Gastrocnemius medialis (tissue), 4 donors: ENCODE results near the gene ERN2. TPM values are rescaled to one million over a fixed set of nuclear protein-coding genes. Genes with fewer than 3 reads are reported as not detected.

ENCODE experiments used
- ATAC-seq, 2 donors: fragments of 150-250 bp; one replicate each; pipeline ENCODE4 v1.9.1; 2016
- DNase-seq, 2 donors: peaks; one replicate each; pipeline ENCODE4 v3.0.0-alpha.2; 2019
- H3K27ac ChIP-seq, 4 donors: fragments of 200-600 bp; sonication (generic); 1 replicate in 1 of 4; 2 replicates in 3 of 4; pipeline ENCODE4 v1.5.1; 2016 to 2018; ENCODE audit warnings: mild to moderate bottlenecking in 2 of 4, moderate library complexity in 1 of 4
- H3K27me3 ChIP-seq, 3 donors: fragments of 200-600 bp; sonication (generic) in 2 of 3; 1 replicate in 1 of 3; 2 replicates in 2 of 3; pipeline versions ENCODE4 v1.5.1 to v1.6.0; 2016 to 2019; ENCODE audit warnings: mild to moderate bottlenecking in 1 of 3, moderate library complexity in 1 of 3
- H3K36me3 ChIP-seq, 2 donors: fragments of 200-600 bp; sonication (generic) in 1 of 2; one replicate each; pipeline ENCODE4 v1.5.1; 2017 to 2018
- H3K4me1 ChIP-seq, 2 donors: fragments of 200-600 bp; sonication (generic) in 1 of 2; one replicate each; pipeline ENCODE4 v1.5.1; 2016 to 2017; ENCODE audit warnings: mild to moderate bottlenecking in 2 of 2
- H3K4me3 ChIP-seq, 4 donors: fragments of 200-600 bp; sonication (generic) in 3 of 4; 1 replicate in 1 of 4; 2 replicates in 3 of 4; pipeline ENCODE4 v1.5.1; 2016 to 2019; ENCODE audit warnings: mild to moderate bottlenecking in 2 of 4
- H3K9me3 ChIP-seq, 3 donors: fragments of 200-600 bp; sonication (generic) in 2 of 3; 1 replicate in 1 of 3; 2 replicates in 2 of 3; pipeline ENCODE4 v1.5.1; 2016 to 2019
- CTCF ChIP-seq, 5 experiments: fragments of 450-650 bp in 3 of 5; fragments of 200-600 bp in 2 of 5; sonication (generic) in 2 of 5; IDR thresholded peaks in 4 of 5; conservative IDR thresholded peaks in 1 of 5; 1 replicate in 4 of 5; 2 replicates in 1 of 5; pipeline ENCODE4 v1.5.1; 2016 to 2019; ENCODE audit warnings: antibody characterized with exemption in 5 of 5, mild to moderate bottlenecking in 3 of 5, moderate library complexity in 3 of 5
- POLR2A ChIP-seq, 2 donors: fragments of 450-650 bp; IDR thresholded peaks; one replicate each; pipeline ENCODE4 v1.6.1; 2017; ENCODE audit warnings: antibody characterized with exemption in 2 of 2, mild to moderate bottlenecking in 2 of 2, moderate library complexity in 2 of 2
- in situ Hi-C, 4 donors: fragments of 200-750 bp; cut with MboI; loops; one replicate each; pipeline versions ENCODE4 v1.15.0 to v1.8.0; 2017; ENCODE audit warnings: low sequenced_read_pairs in 4 of 4
- intact Hi-C: fragments of 100-400 bp; cut with DNase I; formaldehyde crosslinking; loops from one replicate; pipeline ENCODE4 v1.15.1; 2023; ENCODE audit warnings: low total_unique reads
- total RNA-seq, 4 donors: library from RNA; depleted of rRNA; stranded (reverse); fragments of >200 nt; gene quantifications; one replicate each; pipeline versions ENCODE4 v1.1.0 to v1.2.3, GENCODE V29; 2016

The ERN2 gene
- total RNA-seq, 4 donors from 2014 or later: 1.1 TPM; not detected in 3

- TF ChIP-seq CTCF (IDR thresholded peaks at IDR 0.05 in 4 of 5, conservative IDR thresholded peaks at IDR 0.05 in 1 of 5) (peak in 2 of 5 experiments; percentile 11 to 13), POLR2A (IDR thresholded peaks at IDR 0.05) (peak; percentile 48 to 67)
- Histone ChIP-seq H3K27ac (peak within 1 kb of the TSS; percentile 89 to 95 (median 92)), H3K27me3 (no peaks in the 10 kb centered on the region), H3K4me3 (peak within 1 kb of the TSS; percentile 89 to 100 (median 96)), H3K36me3 (peaks cover 0 to 38% of the 10 kb centered on the region in 2 donors), H3K4me1 (peaks cover 20 to 23% of the 10 kb centered on the region in 2 donors), H3K9me3 (no peaks in the 10 kb centered on the region)
- in situ Hi-C loops (loop anchor here in 1 of 4 donors (25.0 kb wide), 1 partner anchor 396 kb away; no protein-coding TSS in a partner anchor), intact Hi-C loops (loop anchor here (1.0 kb wide), 2 partner anchors 45 to 85 kb away; partner anchors contain the start of gene NDUFAB1)
- ATAC-seq: peak; percentile 99 to 100
- DNase-seq: peak; percentile 90 to 94
These were observed 71.9 kb downstream of the ERN2 start, which contains the start of the genes DCTN5 and PALB2 for GRCh38 chr16:23640931-23641765. Gene DCTN5, plus strand, starts transcription at chr16:23641466. Its CDS starts 77 bp downstream, at chr16:23641543. Gene PALB2, minus strand, starts transcription at chr16:23641310. Its CDS starts 153 bp downstream, at chr16:23641157.

GRCh38 chr16:23640615-23640930 lies 72.4 kb downstream of the ERN2 start:
- H3K27ac ChIP-seq: peak overlapping the region; percentile 89 to 95 (median 92)
- peaks cover 0 to 36% of the 10 kb centered on the region in 2 donors for H3K36me3 ChIP-seq
- no peak for ATAC-seq

More at GRCh38 chr16:23640615-23640930, 72.4 kb downstream of the ERN2 start:
- no peaks in the 10 kb centered on the region for H3K27me3 ChIP-seq
- intact Hi-C loops: no loop called here
- H3K9me3 ChIP-seq: no peaks in the 10 kb centered on the region
- peaks cover 20 to 23% of the 10 kb centered on the region in 2 donors for H3K4me1 ChIP-seq
- TF ChIP-seq CTCF (IDR thresholded peaks at IDR 0.05 in 4 of 5, conservative IDR thresholded peaks at IDR 0.05 in 1 of 5) (no peak), POLR2A (IDR thresholded peaks at IDR 0.05) (no peak)
- DNase-seq: no peak
- in situ Hi-C loops: loop anchor here in 1 of 4 donors (25.0 kb wide), 1 partner anchor 397 kb away; no protein-coding TSS in a partner anchor
- peak overlapping the region; percentile 89 to 100 (median 96) for H3K4me3 ChIP-seq

Other genes starting within 250 kb of the ERN2 start
- 10 to 100 TPM; 31.0 to 79.9 (median 48.8) TPM for gene GGA2, start 202.7 kb downstream of the ERN2 start, total RNA-seq
- 10 to 100 TPM in 3 of 4 donors, 1 to 10 TPM in 1; 8.4 to 39.6 (median 19.3) TPM for gene EARS2, start 155.9 kb downstream of the ERN2 start, total RNA-seq
- 100 to 1,000 TPM; 133 to 367 (median 317) TPM for gene UBFD1, start 155.5 kb downstream of the ERN2 start, total RNA-seq
- 100 to 1,000 TPM; 166 to 400 (median 323) TPM for gene NDUFAB1, start 116.9 kb downstream of the ERN2 start, total RNA-seq
- 10 to 100 TPM in 1 of 4 donors, 1 to 10 TPM in 3; 6.0 to 11.0 (median 7.3) TPM for gene PALB2, start 71.9 kb downstream of the ERN2 start, total RNA-seq
- 10 to 100 TPM; 22.9 to 34.4 (median 24.8) TPM for gene DCTN5, start 71.8 kb downstream of the ERN2 start, total RNA-seq
- 1 to 10 TPM in 2 of 4 donors, under 1 TPM in 2; 0.05 to 6.2 (median 0.91) TPM for gene PLK1, start 34.3 kb downstream of the ERN2 start, total RNA-seq
- gene CHP2, start 41.8 kb upstream of the ERN2 start, total RNA-seq: under 1 TPM in 1 of 4 donors, not detected in 3; 0.56 TPM
- gene PRKCB, start 122.8 kb upstream of the ERN2 start, total RNA-seq: 1 to 10 TPM in 3 of 4 donors, under 1 TPM in 1; 0.51 to 1.3 (median 1.1) TPM